Parietal lobe (tissue), 1 donor: Measurements from ENCODE around the gene KRTAP13-4. TPM values are rescaled to one million over a fixed set of nuclear protein-coding genes. Genes with fewer than 3 reads are reported as not detected.

ENCODE experiments used
- total RNA-seq: library from RNA; depleted of rRNA; stranded (reverse); fragments of >200 nt; gene quantifications from one replicate; pipeline ENCODE4 v1.2.3, GENCODE V29; 2014

KRTAP13-4 gene, protein sequence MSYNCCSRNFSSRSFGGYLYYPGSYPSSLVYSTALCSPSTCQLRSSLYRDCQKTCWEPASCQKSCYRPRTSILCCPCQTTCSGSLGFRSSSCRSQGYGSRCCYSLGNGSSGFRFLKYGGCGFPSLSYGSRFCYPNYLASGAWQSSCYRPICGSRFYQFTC
- not detected for total RNA-seq

DNA sequence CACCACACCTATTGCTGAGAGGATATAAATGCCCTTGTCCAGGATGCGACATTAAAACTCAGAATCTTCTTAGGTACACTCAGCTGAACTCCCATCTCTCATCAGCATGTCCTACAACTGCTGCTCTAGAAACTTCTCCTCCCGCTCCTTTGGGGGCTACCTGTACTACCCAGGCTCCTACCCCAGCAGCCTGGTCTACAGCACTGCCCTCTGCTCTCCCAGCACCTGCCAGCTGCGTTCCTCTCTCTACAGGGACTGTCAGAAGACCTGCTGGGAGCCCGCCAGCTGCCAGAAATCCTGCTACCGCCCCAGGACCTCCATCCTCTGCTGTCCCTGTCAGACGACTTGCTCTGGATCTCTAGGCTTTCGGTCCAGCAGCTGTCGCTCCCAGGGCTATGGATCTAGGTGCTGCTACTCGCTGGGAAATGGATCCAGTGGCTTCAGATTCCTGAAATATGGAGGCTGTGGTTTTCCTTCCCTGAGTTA is at the start of gene KRTAP13-4:
Gene KRTAP13-4, plus strand, starts transcription at position 51 of the 486 bp plus-strand sequence. Its CDS starts 56 bp downstream, at position 107.

DNA sequence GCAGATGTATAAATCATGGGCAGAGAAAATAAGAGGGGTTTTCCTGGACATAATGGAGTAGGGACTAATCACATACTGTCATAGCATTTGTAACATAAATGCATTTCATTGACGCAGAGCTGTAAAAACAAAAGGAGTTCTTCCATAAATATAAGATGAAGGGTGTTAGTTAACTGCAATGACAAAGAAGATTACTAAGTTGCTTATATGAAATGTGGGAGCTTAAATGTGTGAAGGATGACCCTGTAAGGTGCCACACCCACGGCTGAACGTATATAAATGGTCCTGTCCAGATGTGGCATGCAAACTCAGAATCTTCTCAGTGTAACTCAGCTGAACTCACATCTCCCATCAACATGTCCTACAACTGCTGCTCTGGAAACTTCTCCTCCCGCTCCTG is 34.3 kb upstream of the KRTAP13-4 start, which contains the start of gene KRTAP13-1:
Gene KRTAP13-1, plus strand, starts transcription at position 301 of the 400 bp plus-strand sequence. Its CDS starts 56 bp downstream, at position 357.

DNA sequence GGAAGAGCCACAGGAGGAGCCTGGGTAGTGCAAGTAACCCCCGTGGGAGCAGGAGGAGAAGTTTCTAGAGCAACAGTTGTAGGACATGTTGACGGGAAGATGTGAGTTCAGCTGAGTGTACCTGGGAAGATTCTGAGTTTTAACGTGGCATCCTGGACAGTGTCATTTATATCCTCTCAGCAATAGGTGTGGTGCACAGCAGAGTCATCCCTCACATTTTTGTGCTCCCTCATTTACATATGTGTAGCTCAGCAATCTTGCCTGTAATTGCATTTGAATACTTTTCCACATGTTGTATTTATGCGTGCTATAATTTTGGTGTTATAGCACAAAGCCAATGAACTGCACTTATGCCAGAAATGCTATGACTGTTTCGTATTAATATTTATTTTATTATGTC is 4.2 kb upstream of the KRTAP13-4 start, which contains the start of gene KRTAP13-3:
Gene KRTAP13-3, minus strand, starts transcription at position 101 of the 400 bp plus-strand sequence. Its CDS starts 14 bp downstream, at position 87.

DNA sequence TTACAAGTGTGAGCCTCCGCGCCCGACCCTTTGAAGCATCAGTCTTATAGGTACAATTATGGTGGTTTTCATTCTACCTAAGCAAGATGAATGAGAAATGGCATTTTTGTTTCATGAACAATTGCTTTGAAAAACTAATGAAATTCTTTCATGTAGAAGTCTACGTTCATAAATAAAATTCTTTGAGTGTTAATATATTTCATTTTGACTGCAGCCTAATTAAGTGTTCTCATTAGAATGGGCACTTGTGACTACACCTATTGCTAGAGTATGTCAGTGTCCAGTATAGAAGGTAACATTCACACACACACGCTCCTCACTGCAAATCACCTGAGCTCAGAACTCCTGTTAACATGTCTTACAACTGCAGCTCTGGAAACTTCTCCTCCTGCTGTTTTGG is 10.0 kb downstream of the KRTAP13-4 start, which contains the start of gene KRTAP15-1:
Gene KRTAP15-1, plus strand, starts transcription at position 301 of the 400 bp plus-strand sequence. Its CDS starts 53 bp downstream, at position 354.

DNA sequence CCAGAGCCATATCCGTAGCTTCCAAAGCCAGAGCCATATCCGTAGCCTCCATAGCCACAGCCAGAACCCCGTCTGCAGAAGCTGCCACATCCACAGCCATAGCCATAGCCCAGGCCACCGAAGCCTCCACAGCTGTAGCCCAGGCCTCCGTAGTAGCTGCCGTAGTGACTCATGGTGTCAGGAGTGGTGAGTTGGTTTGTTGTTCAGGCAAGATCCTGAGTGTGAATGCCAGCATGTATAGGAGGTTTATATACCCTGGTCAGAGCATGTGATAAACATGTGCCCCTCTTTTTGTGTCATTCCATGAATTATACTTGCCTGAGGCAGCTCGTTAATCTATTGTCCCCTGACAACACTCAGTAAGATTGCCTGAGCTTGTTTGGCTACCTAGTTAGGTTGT is 50.1 kb downstream of the KRTAP13-4 start, which contains the start of gene KRTAP19-1:
Gene KRTAP19-1, minus strand, starts transcription at position 223 of the 400 bp plus-strand sequence. Its CDS starts 50 bp downstream, at position 173.

Other genes with a start within 250 kb of the KRTAP13-4 start
- not detected for gene CLDN8, start 214.1 kb upstream of the KRTAP13-4 start, total RNA-seq
- not detected for gene KRTAP24-1, start 147.3 kb upstream of the KRTAP13-4 start, total RNA-seq
- gene KRTAP25-1, start 140.7 kb upstream of the KRTAP13-4 start, total RNA-seq, result not detected
- gene KRTAP26-1, start 109.9 kb upstream of the KRTAP13-4 start, total RNA-seq, result not detected
- gene KRTAP27-1, start 92.5 kb upstream of the KRTAP13-4 start, total RNA-seq, result not detected
- not detected for gene KRTAP23-1, start 81.6 kb upstream of the KRTAP13-4 start, total RNA-seq
- gene KRTAP13-2, start 57.9 kb upstream of the KRTAP13-4 start, total RNA-seq, result not detected
- gene KRTAP13-1, start 34.2 kb upstream of the KRTAP13-4 start, total RNA-seq, result not detected
- not detected for gene KRTAP13-3, start 4.3 kb upstream of the KRTAP13-4 start, total RNA-seq
- gene KRTAP15-1, start 10.1 kb downstream of the KRTAP13-4 start, total RNA-seq, result not detected
- not detected for gene KRTAP19-1, start 50.1 kb downstream of the KRTAP13-4 start, total RNA-seq
- gene KRTAP19-2, start 57.2 kb downstream of the KRTAP13-4 start, total RNA-seq, result not detected
- gene KRTAP19-3, start 61.8 kb downstream of the KRTAP13-4 start, total RNA-seq, result not detected
- not detected for gene KRTAP19-4, start 66.9 kb downstream of the KRTAP13-4 start, total RNA-seq
- gene KRTAP19-5, start 71.9 kb downstream of the KRTAP13-4 start, total RNA-seq, result not detected
- not detected for gene KRTAP19-6, start 111.6 kb downstream of the KRTAP13-4 start, total RNA-seq
- not detected for gene KRTAP19-7, start 131.1 kb downstream of the KRTAP13-4 start, total RNA-seq
- not detected for gene KRTAP22-2, start 160.2 kb downstream of the KRTAP13-4 start, total RNA-seq
- not detected for gene KRTAP6-3, start 162.2 kb downstream of the KRTAP13-4 start, total RNA-seq
- gene KRTAP6-2, start 168.7 kb downstream of the KRTAP13-4 start, total RNA-seq, result not detected
- not detected for gene KRTAP22-1, start 170.9 kb downstream of the KRTAP13-4 start, total RNA-seq
- not detected for gene KRTAP6-1, start 183.7 kb downstream of the KRTAP13-4 start, total RNA-seq
- not detected for gene KRTAP20-1, start 186.2 kb downstream of the KRTAP13-4 start, total RNA-seq
- gene KRTAP20-4, start 190.4 kb downstream of the KRTAP13-4 start, total RNA-seq, result not detected
- not detected for gene KRTAP20-2, start 205.0 kb downstream of the KRTAP13-4 start, total RNA-seq
- not detected for gene KRTAP20-3, start 212.6 kb downstream of the KRTAP13-4 start, total RNA-seq